Transverse colon (tissue), 4 donors: Measurements from ENCODE around the gene C19orf18. TPM values are rescaled to one million over a fixed set of nuclear protein-coding genes. Genes with fewer than 3 reads are reported as not detected.
A peak's percentile ranks its signal among the peaks of the same experiment; 100 is the strongest.
"Not testable (repeated sequence)": the region's sequence is repeated elsewhere in the genome, so short reads cannot be mapped to it uniquely, and the experiment has no call there.

Source experiments
- DNase-seq: peaks from one replicate; pipeline ENCODE4 v3.0.0-alpha.2; 2019
- H3K27ac ChIP-seq, 4 donors: fragments of 200-600 bp; sonication (generic); 2 replicates each; pipeline ENCODE4 v1.5.1; 2016 to 2018; ENCODE audit warnings: inconsistent platforms in 4 of 4
- H3K27me3 ChIP-seq: fragments of 200-600 bp; sonication (generic); 2 replicates; pipeline ENCODE4 v1.5.1; 2017; ENCODE audit warnings: inconsistent platforms
- H3K36me3 ChIP-seq, 4 donors: fragments of 200-600 bp; sonication (generic); 2 replicates each; pipeline ENCODE4 v1.5.1; 2017 to 2019; ENCODE audit warnings: inconsistent platforms in 4 of 4
- H3K4me1 ChIP-seq, 4 donors: fragments of 200-600 bp; sonication (generic); 2 replicates each; pipeline ENCODE4 v1.5.1; 2017 to 2020; ENCODE audit warnings: inconsistent platforms in 4 of 4
- H3K4me3 ChIP-seq, 4 donors: fragments of 200-600 bp; sonication (generic); 1 replicate in 1 of 4; 2 replicates in 3 of 4; pipeline versions ENCODE4 v1.5.1 to v1.6.1; 2017 to 2019; ENCODE audit warnings: inconsistent platforms in 4 of 4
- H3K9me3 ChIP-seq, 2 donors: fragments of 200-600 bp; sonication (generic); 2 replicates each; pipeline ENCODE4 v1.5.1; 2017 to 2019; ENCODE audit warnings: inconsistent platforms in 2 of 2
- EP300 ChIP-seq: sonication (generic); formaldehyde crosslinking; IDR thresholded peaks from one replicate; pipeline ENCODE4 v1.6.1; 2017; ENCODE audit warnings: antibody characterized with exemption, low read depth
- POLR2A ChIP-seq: fragments of 450-650 bp; IDR thresholded peaks from one replicate; pipeline ENCODE4 v1.6.1; 2016; ENCODE audit warnings: antibody characterized with exemption, mild to moderate bottlenecking, moderate library complexity
- POLR2AphosphoS5 ChIP-seq, 3 donors: sonication (generic); formaldehyde crosslinking; IDR thresholded peaks; one replicate each; pipeline ENCODE4 v1.6.1; 2016; ENCODE audit warnings: antibody characterized with exemption in 3 of 3
- WGBS, 2 donors: methylation state at CpG; one replicate each; pipeline ENCODE4 v1.1.5; 2018; ENCODE audit warnings: low coverage in 1 of 2; 5-methylcytosine and 5-hydroxymethylcytosine counted together
- in situ Hi-C, 4 donors: fragments of 200-750 bp; cut with MboI; loops; one replicate each; pipeline versions ENCODE4 v1.15.0 to v1.15.1; 2017; ENCODE audit warnings: low sequenced_read_pairs in 3 of 4, low pct_ligation_motif_present in 1 of 4, low pct_unique_long_range_greater_than_20kb in 1 of 4
- intact Hi-C: fragments of 100-400 bp; cut with DNase I; formaldehyde crosslinking; loops from one replicate; pipeline ENCODE4 v1.15.1; 2023; ENCODE audit warnings: low total_unique reads
- total RNA-seq, 4 donors: library from RNA; depleted of rRNA; stranded (reverse); fragments of >200 nt; gene quantifications; one replicate each; pipeline ENCODE4 v1.1.0, GENCODE V29; 2016
- TF ChIP-seq, protein P1 (sequence below), 5 experiments: fragments of 200-600 bp in 3 of 5; fragments of 450-650 bp in 2 of 5; sonication (generic) in 3 of 5; IDR thresholded peaks; 1 replicate in 2 of 5; 2 replicates in 3 of 5; pipeline ENCODE4 v1.5.1; 2016 to 2017; ENCODE audit warnings: antibody characterized with exemption in 5 of 5, inconsistent platforms in 3 of 5, mild to moderate bottlenecking in 2 of 5, moderate library complexity in 1 of 5

Gene C19orf18
- total RNA-seq, 4 donors from 2014 or later = not detected

- intact Hi-C loops = no loop called here
- no peak for DNase-seq
- Histone ChIP-seq H3K36me3 (peaks cover 0 to 10% (median 1%) of the 10 kb centered on the region in 4 donors), H3K4me1 (no peaks in the 10 kb centered on the region), H3K4me3 (no peak overlapping the region), H3K27ac (no peak overlapping the region), H3K9me3 (peaks cover 28 to 60% of the 10 kb centered on the region in 2 donors), H3K27me3 (no peaks in the 10 kb centered on the region)
- in situ Hi-C loops = no loop called here
- 100% methylated on average over 4 of the region's 4 CpGs; no CpG with 5 or more reads in 1 of the 2 donors for WGBS, 2 donors
- TF ChIP-seq EP300 = no peak
- TF ChIP-seq POLR2AphosphoS5 (IDR thresholded peaks at IDR 0.05) = no peak
- TF ChIP-seq POLR2A = no peak
- TF ChIP-seq, protein P1, sequence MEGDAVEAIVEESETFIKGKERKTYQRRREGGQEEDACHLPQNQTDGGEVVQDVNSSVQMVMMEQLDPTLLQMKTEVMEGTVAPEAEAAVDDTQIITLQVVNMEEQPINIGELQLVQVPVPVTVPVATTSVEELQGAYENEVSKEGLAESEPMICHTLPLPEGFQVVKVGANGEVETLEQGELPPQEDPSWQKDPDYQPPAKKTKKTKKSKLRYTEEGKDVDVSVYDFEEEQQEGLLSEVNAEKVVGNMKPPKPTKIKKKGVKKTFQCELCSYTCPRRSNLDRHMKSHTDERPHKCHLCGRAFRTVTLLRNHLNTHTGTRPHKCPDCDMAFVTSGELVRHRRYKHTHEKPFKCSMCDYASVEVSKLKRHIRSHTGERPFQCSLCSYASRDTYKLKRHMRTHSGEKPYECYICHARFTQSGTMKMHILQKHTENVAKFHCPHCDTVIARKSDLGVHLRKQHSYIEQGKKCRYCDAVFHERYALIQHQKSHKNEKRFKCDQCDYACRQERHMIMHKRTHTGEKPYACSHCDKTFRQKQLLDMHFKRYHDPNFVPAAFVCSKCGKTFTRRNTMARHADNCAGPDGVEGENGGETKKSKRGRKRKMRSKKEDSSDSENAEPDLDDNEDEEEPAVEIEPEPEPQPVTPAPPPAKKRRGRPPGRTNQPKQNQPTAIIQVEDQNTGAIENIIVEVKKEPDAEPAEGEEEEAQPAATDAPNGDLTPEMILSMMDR (IDR thresholded peaks at IDR 0.05) = no peak
Measured at GRCh38 chr19:57927587-57927986, 46.7 kb downstream of the C19orf18 start.

DNA sequence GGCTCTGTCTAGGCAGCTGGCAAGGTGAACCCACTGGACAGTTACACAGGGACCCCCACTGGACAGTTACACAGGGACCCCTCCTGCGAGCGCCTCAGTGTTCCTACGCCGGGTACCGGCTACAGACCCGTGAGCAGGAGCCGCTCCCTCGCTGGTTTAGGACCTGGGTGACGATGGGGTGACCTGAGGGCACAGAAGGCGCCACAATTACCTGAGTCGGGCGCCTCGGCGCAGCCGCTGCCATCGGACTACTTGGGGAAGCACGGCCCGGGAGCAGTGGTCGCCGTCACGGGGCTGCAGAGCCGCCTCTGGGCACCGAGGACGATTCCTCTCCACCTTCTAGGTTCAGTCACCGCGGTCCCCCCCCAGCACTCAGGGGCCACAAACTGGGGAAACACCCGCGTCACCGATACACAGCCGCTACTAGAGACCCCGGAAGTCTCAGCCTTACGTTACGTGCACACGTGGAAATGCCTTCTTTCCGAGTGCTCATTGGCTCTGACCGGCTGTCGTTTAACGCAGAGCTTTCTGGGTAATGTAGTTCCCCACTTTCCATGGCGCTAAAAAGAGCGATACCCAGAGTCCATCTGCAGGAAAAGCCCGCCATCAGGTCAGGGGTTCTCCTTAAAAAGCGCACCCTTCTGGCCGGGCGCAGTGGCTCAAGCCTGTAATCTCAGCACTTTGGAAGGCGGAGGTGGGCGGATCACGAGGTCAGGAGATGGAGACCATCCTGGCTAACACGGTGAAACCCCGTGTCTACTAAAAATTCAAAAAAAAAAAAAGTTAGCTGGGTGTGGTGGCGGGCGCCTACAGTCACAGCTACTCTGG lies 58.0 kb downstream of the C19orf18 start, which contains the start of gene ZNF417:
Gene ZNF417, minus strand, starts transcription at position 425 of the 828 bp plus-strand sequence. Its CDS starts 181 bp downstream, at position 244.
- Histone ChIP-seq H3K9me3 (peaks cover 5 to 18% of the 10 kb centered on the region in 2 donors), H3K4me1 (peaks cover 6 to 13% (median 9%) of the 10 kb centered on the region in 4 donors), H3K36me3 (peaks cover 0 to 10% (median 4%) of the 10 kb centered on the region in 4 donors), H3K27ac (peak within 1 kb of the TSS; percentile 81 to 87 (median 85)), H3K4me3 (peak within 1 kb of the TSS; percentile 76 to 97 (median 84))
- not testable (repeated sequence) for H3K27me3 ChIP-seq
- TF ChIP-seq POLR2AphosphoS5 (IDR thresholded peaks at IDR 0.05) (peak in 2 of 3 donors; percentile 50), POLR2A (peak; percentile 57)
- TF ChIP-seq, protein P1 (IDR thresholded peaks at IDR 0.05) = peak in 1 of 5 experiments; percentile 16
- in situ Hi-C loops (loop anchor here in 1 of 4 donors (25.0 kb wide), 1 partner anchor 179 kb away; the partner anchor contains the start of genes ZNF671 and ZNF776), intact Hi-C loops (loop anchor here (10.0 kb wide), 1 partner anchor 142 kb away; no protein-coding TSS in a partner anchor)
- DNase-seq = peak; percentile 84
- 0 to 2% methylated on average over 2 to 27 of the region's 51 CpGs for WGBS, 2 donors

DNA sequence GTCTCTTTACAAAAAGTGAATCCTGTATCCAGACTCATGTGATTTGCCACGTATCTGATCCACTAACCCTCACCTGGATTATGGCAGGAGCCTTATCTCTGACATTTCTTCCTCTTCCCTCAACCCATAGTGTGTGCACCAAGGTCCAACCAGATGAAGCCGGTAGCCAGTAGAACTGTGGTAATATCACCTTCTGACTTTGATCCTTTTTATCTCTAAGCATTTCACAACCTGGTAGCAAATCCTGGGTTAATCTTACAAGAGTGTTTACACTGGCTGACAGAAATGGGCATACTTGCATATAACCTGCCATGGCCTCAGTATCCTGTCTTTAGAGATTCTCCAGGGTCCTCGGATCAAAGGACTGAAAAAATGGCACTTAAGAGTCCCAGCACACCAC lies 59.8 kb downstream of the C19orf18 start:
- no peaks in the 10 kb centered on the region for H3K27me3 ChIP-seq
- DNase-seq = no peak
- no peak for TF ChIP-seq POLR2AphosphoS5 (IDR thresholded peaks at IDR 0.05)
- TF ChIP-seq POLR2A = no peak
- TF ChIP-seq, protein P1 (IDR thresholded peaks at IDR 0.05) = no peak
- no peak for TF ChIP-seq EP300
- in situ Hi-C loops (loop anchor here in 1 of 4 donors (25.0 kb wide), 1 partner anchor 177 kb away; the partner anchor contains the start of genes ZNF671 and ZNF776), intact Hi-C loops (loop anchor here (10.0 kb wide), 1 partner anchor 140 kb away; no protein-coding TSS in a partner anchor)
- H3K27ac ChIP-seq = no peak overlapping the region
- H3K4me3 ChIP-seq = no peak overlapping the region
- H3K4me1 ChIP-seq = peaks cover 6 to 13% (median 9%) of the 10 kb centered on the region in 4 donors
- H3K9me3 ChIP-seq = peaks cover 13 to 23% of the 10 kb centered on the region in 2 donors
- peaks cover 0 to 25% (median 11%) of the 10 kb centered on the region in 4 donors for H3K36me3 ChIP-seq
- 97 to 100% methylated on average over 2 to 3 of the region's 3 CpGs for WGBS, 2 donors

Other genes starting within 250 kb of the C19orf18 start
- gene ZNF671, start 246.9 kb downstream of the C19orf18 start, total RNA-seq = 1 to 10 TPM in 3 of 4 donors, under 1 TPM in 1; 0.60 to 7.5 (median 4.7) TPM
- 100 to 1,000 TPM in 1 of 4 donors, 10 to 100 TPM in 3; 15.0 to 120 (median 16.7) TPM for gene ZNF776, start 227.7 kb downstream of the C19orf18 start, total RNA-seq
- gene ZNF586, start 204.9 kb downstream of the C19orf18 start, total RNA-seq = 10 to 100 TPM; 20.8 to 79.2 (median 27.3) TPM
- gene ZNF552, start 159.6 kb downstream of the C19orf18 start, total RNA-seq = 100 to 1,000 TPM in 1 of 4 donors, 10 to 100 TPM in 3; 41.2 to 145 (median 68.8) TPM
- gene ZNF587B, start 144.2 kb downstream of the C19orf18 start, total RNA-seq = 10 to 100 TPM; 16.1 to 34.4 (median 22.0) TPM
- gene ZNF587, start 124.7 kb downstream of the C19orf18 start, total RNA-seq = 10 to 100 TPM; 22.4 to 61.0 (median 44.8) TPM
- gene ZNF814, start 85.5 kb downstream of the C19orf18 start, total RNA-seq = 10 to 100 TPM; 11.5 to 25.1 (median 19.7) TPM
- 100 to 1,000 TPM in 1 of 4 donors, 10 to 100 TPM in 2, 1 to 10 TPM in 1; 9.8 to 119 (median 11.2) TPM for gene ZNF417, start 57.9 kb downstream of the C19orf18 start, total RNA-seq
- gene ZNF418, start 39.1 kb downstream of the C19orf18 start, total RNA-seq = 1 to 10 TPM; 1.9 to 6.4 (median 4.0) TPM
- gene ZNF256, start 26.8 kb downstream of the C19orf18 start, total RNA-seq = 10 to 100 TPM in 1 of 4 donors, 1 to 10 TPM in 3; 3.8 to 13.5 (median 4.2) TPM
- gene ZNF606, start 28.3 kb upstream of the C19orf18 start, total RNA-seq = 10 to 100 TPM; 13.7 to 27.7 (median 16.2) TPM
- not detected for gene ZSCAN1, start 59.5 kb upstream of the C19orf18 start, total RNA-seq
- gene ZNF135, start 84.7 kb upstream of the C19orf18 start, total RNA-seq = 10 to 100 TPM in 1 of 4 donors, 1 to 10 TPM in 3; 1.6 to 20.9 (median 2.1) TPM
- 10 to 100 TPM; 30.4 to 50.0 (median 42.8) TPM for gene ZSCAN18, start 123.7 kb upstream of the C19orf18 start, total RNA-seq
- 1 to 10 TPM in 3 of 4 donors, under 1 TPM in 1; 0.60 to 5.5 (median 4.0) TPM for gene ZNF329, start 176.3 kb upstream of the C19orf18 start, total RNA-seq
- 10 to 100 TPM; 12.5 to 30.8 (median 19.0) TPM for gene ZNF274, start 208.5 kb upstream of the C19orf18 start, total RNA-seq